Measurements from ENCODE around the gene PRKAG3.

The PRKAG3 gene

DNA sequence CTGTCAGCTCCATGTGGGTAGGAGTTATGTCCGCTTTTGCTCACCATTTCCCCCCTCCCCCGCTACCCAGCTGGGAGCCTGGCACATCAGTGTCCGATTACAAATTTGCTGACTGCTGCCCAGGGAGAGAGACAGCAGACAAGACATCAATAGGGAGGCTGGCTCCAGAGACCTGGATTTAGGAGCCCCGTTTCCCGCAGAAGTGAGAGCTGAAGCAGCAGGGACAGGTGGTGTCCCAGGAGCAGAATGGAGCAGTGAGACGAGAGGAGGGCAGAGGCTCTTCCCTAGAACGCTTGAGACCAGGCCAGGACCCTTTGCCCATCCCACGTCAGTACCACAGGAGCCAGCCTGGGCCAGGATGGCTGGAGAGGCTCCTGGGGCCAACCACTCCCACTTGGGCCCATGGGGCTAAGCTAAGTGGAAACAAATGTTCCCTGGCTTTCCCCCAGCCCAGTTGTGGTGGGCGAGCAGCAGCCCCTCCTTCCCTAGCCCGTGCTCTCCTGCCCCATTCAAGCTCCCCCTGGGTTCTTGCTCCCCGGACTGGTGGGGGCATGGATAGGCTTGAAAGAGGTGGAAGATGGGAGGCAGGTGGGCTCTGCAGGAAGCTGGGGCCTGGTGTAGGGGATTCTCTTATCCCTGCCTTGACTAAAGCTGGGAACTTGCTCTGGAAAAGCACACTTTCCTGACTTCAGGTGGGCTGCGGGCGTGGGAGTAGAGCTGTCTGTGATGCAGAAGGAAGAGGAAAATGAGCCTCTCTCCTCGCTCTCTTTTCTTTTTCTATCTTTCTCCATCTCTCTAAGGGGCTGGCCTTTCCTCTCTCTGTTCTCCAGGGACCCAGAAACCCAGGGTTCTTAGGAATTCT is 23.9 kb upstream of the PRKAG3 start:
- Histone ChIP-seq H3K79me2 (ENCODE audit: insufficient read depth, low read length) (no peaks in the 10 kb centered on the region), H3K4me3 (ENCODE audit: low read depth in 1 of 2, low read length in 2 of 2) (no peak overlapping the region), H3K27ac (ENCODE audit: low read length) (no peak overlapping the region), H2AFZ (ENCODE audit: low read depth, low read length) (no peak overlapping the region), H3K4me1 (ENCODE audit: insufficient read depth, low read length) (peaks cover 14% of the 10 kb centered on the region), H3K36me3 (ENCODE audit: insufficient read depth, low read length) (no peaks in the 10 kb centered on the region), H3K4me2 (ENCODE audit: insufficient read depth, low read length) (peak overlapping the region; percentile 23; the same call in 1 of the 2 replicates), H4K20me1 (ENCODE audit: insufficient read depth, low read length) (peaks cover 11% of the 10 kb centered on the region; the same call in 1 of the 2 replicates), H3K9me3 (ENCODE audit: insufficient read depth, low read length, severe bottlenecking) (no peaks in the 10 kb centered on the region), H3K9ac (ENCODE audit: low read depth, low read length) (no peak overlapping the region), H3K27me3 (ENCODE audit: insufficient read depth, low read length, poor library complexity) (peaks cover 17% of the 10 kb centered on the region)
- DNase-seq (no peak), ATAC-seq (ENCODE audit: insufficient read depth, low read depth) (no peak)
- no peak for TF ChIP-seq EZH2 (IDR thresholded peaks at IDR 0.05; ENCODE audit: borderline replicate concordance, low read depth, low read length, severe bottlenecking)
- TF ChIP-seq, protein P1, sequence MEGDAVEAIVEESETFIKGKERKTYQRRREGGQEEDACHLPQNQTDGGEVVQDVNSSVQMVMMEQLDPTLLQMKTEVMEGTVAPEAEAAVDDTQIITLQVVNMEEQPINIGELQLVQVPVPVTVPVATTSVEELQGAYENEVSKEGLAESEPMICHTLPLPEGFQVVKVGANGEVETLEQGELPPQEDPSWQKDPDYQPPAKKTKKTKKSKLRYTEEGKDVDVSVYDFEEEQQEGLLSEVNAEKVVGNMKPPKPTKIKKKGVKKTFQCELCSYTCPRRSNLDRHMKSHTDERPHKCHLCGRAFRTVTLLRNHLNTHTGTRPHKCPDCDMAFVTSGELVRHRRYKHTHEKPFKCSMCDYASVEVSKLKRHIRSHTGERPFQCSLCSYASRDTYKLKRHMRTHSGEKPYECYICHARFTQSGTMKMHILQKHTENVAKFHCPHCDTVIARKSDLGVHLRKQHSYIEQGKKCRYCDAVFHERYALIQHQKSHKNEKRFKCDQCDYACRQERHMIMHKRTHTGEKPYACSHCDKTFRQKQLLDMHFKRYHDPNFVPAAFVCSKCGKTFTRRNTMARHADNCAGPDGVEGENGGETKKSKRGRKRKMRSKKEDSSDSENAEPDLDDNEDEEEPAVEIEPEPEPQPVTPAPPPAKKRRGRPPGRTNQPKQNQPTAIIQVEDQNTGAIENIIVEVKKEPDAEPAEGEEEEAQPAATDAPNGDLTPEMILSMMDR (IDR thresholded peaks at IDR 0.05; ENCODE audit: borderline replicate concordance, extremely low read depth, low read length, poor library complexity, severe bottlenecking): no peak

DNA sequence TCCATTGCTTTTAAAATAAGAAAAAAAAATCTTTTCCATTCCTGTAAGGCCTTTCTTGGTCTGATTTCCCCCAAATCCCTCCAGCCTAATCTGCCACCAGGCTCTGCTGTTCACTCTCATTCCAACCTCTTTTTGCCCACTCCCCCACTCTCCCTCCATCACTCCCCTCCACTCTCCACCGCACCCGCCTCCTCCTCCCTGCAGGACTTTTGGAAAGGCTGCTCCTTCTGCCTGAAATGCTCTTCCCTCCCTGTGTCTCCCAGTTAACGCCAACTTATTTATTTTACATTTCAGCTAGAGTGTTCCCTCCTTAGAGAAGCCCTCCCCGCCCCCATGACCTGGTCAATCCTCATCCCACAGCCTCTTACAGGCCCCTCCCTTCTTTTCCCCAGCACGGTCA is 23.3 kb upstream of the PRKAG3 start:
- H3K4me2 ChIP-seq (ENCODE audit: insufficient read depth, low read length): no peak overlapping the region
- no peak for ATAC-seq (ENCODE audit: insufficient read depth, low read depth)
- no peak overlapping the region for H2AFZ ChIP-seq (ENCODE audit: low read depth, low read length)

DNA sequence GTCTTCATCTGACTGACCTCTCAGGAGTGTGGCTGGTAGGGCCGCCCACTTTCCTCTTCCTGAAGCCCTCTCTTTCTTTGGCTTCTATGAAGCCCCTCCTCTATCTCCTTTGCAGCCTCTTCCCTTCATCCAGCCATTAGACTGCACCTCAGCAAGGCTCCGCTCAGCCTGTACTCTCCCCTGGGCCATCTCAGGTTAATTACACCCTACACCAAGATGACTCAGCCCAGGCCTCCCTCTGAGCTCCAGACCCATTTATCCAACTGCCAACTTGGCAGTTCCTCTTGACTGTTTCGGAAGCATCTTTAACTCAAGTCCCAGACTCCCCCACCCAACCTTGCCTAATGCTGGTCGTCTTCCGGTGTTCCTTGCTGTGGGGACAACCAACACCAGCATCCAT is 22.2 kb upstream of the PRKAG3 start:
- peaks cover 17% of the 10 kb centered on the region for H3K27me3 ChIP-seq (ENCODE audit: insufficient read depth, low read length, poor library complexity)
- H3K79me2 ChIP-seq (ENCODE audit: insufficient read depth, low read length): no peaks in the 10 kb centered on the region
- no peaks in the 10 kb centered on the region for H3K36me3 ChIP-seq (ENCODE audit: insufficient read depth, low read length)
- no peak overlapping the region for H3K9ac ChIP-seq (ENCODE audit: low read depth, low read length)
- H2AFZ ChIP-seq (ENCODE audit: low read depth, low read length): no peak overlapping the region
- peaks cover 14% of the 10 kb centered on the region for H3K4me1 ChIP-seq (ENCODE audit: insufficient read depth, low read length)
- no peak overlapping the region for H3K4me3 ChIP-seq (ENCODE audit: low read depth in 1 of 2, low read length in 2 of 2)
- DNase-seq (no peak), ATAC-seq (ENCODE audit: insufficient read depth, low read depth) (no peak)
- no peaks in the 10 kb centered on the region for H3K9me3 ChIP-seq (ENCODE audit: insufficient read depth, low read length, severe bottlenecking)
- TF ChIP-seq, protein P1 (IDR thresholded peaks at IDR 0.05; ENCODE audit: borderline replicate concordance, extremely low read depth, low read length, poor library complexity, severe bottlenecking): no peak
- TF ChIP-seq EZH2 (IDR thresholded peaks at IDR 0.05; ENCODE audit: borderline replicate concordance, low read depth, low read length, severe bottlenecking): no peak
- no peak overlapping the region for H3K27ac ChIP-seq (ENCODE audit: low read length)
- H3K4me2 ChIP-seq (ENCODE audit: insufficient read depth, low read length): no peak overlapping the region
- H4K20me1 ChIP-seq (ENCODE audit: insufficient read depth, low read length): peaks cover 11% of the 10 kb centered on the region; the same call in 1 of the 2 replicates

More for the DNA sequence above, 23.3 kb upstream of the PRKAG3 start:
- H3K9me3 ChIP-seq (ENCODE audit: insufficient read depth, low read length, severe bottlenecking): no peaks in the 10 kb centered on the region
- peaks cover 11% of the 10 kb centered on the region; the same call in 1 of the 2 replicates for H4K20me1 ChIP-seq (ENCODE audit: insufficient read depth, low read length)
- H3K4me3 ChIP-seq (ENCODE audit: low read depth in 1 of 2, low read length in 2 of 2): no peak overlapping the region
- no peak for DNase-seq
- peaks cover 14% of the 10 kb centered on the region for H3K4me1 ChIP-seq (ENCODE audit: insufficient read depth, low read length)
- TF ChIP-seq, protein P1 (IDR thresholded peaks at IDR 0.05; ENCODE audit: borderline replicate concordance, extremely low read depth, low read length, poor library complexity, severe bottlenecking): no peak
- TF ChIP-seq EZH2 (IDR thresholded peaks at IDR 0.05; ENCODE audit: borderline replicate concordance, low read depth, low read length, severe bottlenecking): no peak
- H3K9ac ChIP-seq (ENCODE audit: low read depth, low read length): no peak overlapping the region
- peaks cover 17% of the 10 kb centered on the region for H3K27me3 ChIP-seq (ENCODE audit: insufficient read depth, low read length, poor library complexity)
- no peak overlapping the region for H3K27ac ChIP-seq (ENCODE audit: low read length)
- H3K36me3 ChIP-seq (ENCODE audit: insufficient read depth, low read length): no peaks in the 10 kb centered on the region
- no peaks in the 10 kb centered on the region for H3K79me2 ChIP-seq (ENCODE audit: insufficient read depth, low read length)
